K562 (cell line): ENCODE data around the gene KCNK16.

ENCODE experiments used
- DPF2 ChIP-seq: fragments of 450-650 bp; IDR thresholded peaks from 2 replicates; pipeline ENCODE4 v1.6.1; 2016
- ELF2 ChIP-seq: fragments of 250-450 bp; sonication (Bioruptor Pico); IDR thresholded peaks from 2 replicates; pipeline ENCODE4 v1.5.0; 2021; ENCODE audit warnings: mild to moderate bottlenecking
- HCFC1 ChIP-seq: IDR thresholded peaks from 2 replicates; pipeline ENCODE4 v1.6.1; 2012; ENCODE audit warnings: low read depth, low read length, improper control_type of control experiment
- JUNB ChIP-seq: fragments of 450-650 bp; formaldehyde crosslinking; conservative IDR thresholded peaks from 2 replicates; pipeline ENCODE4 v1.4.0; 2020; ENCODE audit warnings: mild to moderate bottlenecking
- KDM1A ChIP-seq, 2 experiments: fragments of 450-650 bp; IDR thresholded peaks; 2 replicates each; pipeline ENCODE4 v1.6.1; 2016; ENCODE audit warnings: mild to moderate bottlenecking in 2 of 2
- MAFF ChIP-seq: IDR thresholded peaks from 2 replicates; pipeline ENCODE4 v1.6.1; 2012; ENCODE audit warnings: low read length, improper control_type of control experiment
- MEIS2 ChIP-seq: fragments of 450-650 bp; IDR thresholded peaks from 2 replicates; pipeline ENCODE4 v1.6.1; 2014; ENCODE audit warnings: mild to moderate bottlenecking; ENCODE audit not compliant: partially characterized antibody
- MYC ChIP-seq, 2 experiments: fragments of 250-450 bp in 1 of 2; sonication (Bioruptor Pico) in 1 of 2; IDR thresholded peaks; 2 replicates each; pipeline versions ENCODE4 v1.5.1 to v1.6.1; 2012 to 2021; ENCODE audit warnings: low read depth in 2 of 2, borderline replicate concordance in 1 of 2, improper control_type of control experiment in 1 of 2, low read length in 1 of 2, mild to moderate bottlenecking in 1 of 2, moderate library complexity in 1 of 2
- RAD21 ChIP-seq, 2 experiments: fragments of 250-450 bp in 1 of 2; fragments of 450-650 bp in 1 of 2; sonication (Bioruptor Pico) in 1 of 2; formaldehyde crosslinking in 1 of 2; IDR thresholded peaks in 1 of 2; conservative IDR thresholded peaks in 1 of 2; 2 replicates each; pipeline versions ENCODE4 v1.4.0 to v1.8.0; 2020 to 2022; ENCODE audit warnings: mild to moderate bottlenecking in 2 of 2, moderate library complexity in 1 of 2
- SIN3A ChIP-seq, 2 experiments: fragments of 150-350 bp in 1 of 2; IDR thresholded peaks; 2 replicates each; pipeline ENCODE4 v1.6.1; 2011 to 2016; ENCODE audit warnings: borderline replicate concordance in 2 of 2, low read depth in 2 of 2, low read length in 2 of 2, mild to moderate bottlenecking in 2 of 2, moderate library complexity in 2 of 2; ENCODE audit not compliant: control insufficient read depth in 1 of 2
- SNRNP70 ChIP-seq: fragments of 200-400 bp; formaldehyde crosslinking; optimal IDR thresholded peaks from 2 replicates; pipeline ENCODE3; 2017; ENCODE audit warnings: low read depth, low read length
- ZNF143 ChIP-seq: sonication (generic); formaldehyde crosslinking; IDR thresholded peaks from 2 replicates; pipeline ENCODE4 v1.9.0; 2022; ENCODE audit warnings: mild to moderate bottlenecking, missing genetic modification reagents
- TF ChIP-seq, protein P1 (sequence below), 3 experiments: IDR thresholded peaks in 2 of 3; conservative IDR thresholded peaks in 1 of 3; 2 replicates each; pipeline ENCODE4 v1.5.1; 2011 to 2012; ENCODE audit warnings: low read length in 3 of 3, mild to moderate bottlenecking in 3 of 3, control low read depth in 2 of 3, improper control_type of control experiment in 1 of 3, inconsistent platforms in 1 of 3, low read depth in 1 of 3, mixed read lengths in 1 of 3, moderate library complexity in 1 of 3; ENCODE audit not compliant: insufficient read depth in 2 of 3

DNA sequence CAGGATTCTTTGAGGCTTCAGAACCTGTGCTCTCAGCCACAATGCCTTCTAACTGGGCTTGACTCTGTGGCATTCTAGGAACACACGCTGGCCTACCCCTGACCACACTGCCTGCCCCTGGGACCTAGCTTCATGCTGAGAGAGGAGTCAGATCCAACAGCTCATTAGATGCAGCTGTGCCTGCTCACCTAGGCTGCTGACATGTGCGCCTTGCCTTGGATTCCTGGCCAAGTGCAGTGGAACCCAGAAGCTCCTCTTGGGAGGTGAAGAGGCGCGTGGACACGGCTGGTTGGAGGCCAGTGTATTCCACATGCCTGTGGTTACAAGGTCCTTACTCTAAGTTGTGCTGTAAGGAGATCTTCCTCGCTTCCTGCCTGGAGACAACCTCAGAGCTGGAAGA is 24.7 kb upstream of the KCNK16 start:
- TF ChIP-seq RAD21 (CRISPR knock-in tag; conservative IDR thresholded peaks at IDR 0.05 in 1 of 2, IDR thresholded peaks at IDR 0.05 in 1 of 2), result no peak
- TF ChIP-seq HCFC1, result no peak
- TF ChIP-seq JUNB (CRISPR knock-in tag), result no peak
- no peak for TF ChIP-seq KDM1A (IDR thresholded peaks at IDR 0.05)
- TF ChIP-seq SIN3A (IDR thresholded peaks at IDR 0.05; ENCODE audit: borderline replicate concordance in 2 of 2, control insufficient read depth in 1 of 2, low read depth in 2 of 2, low read length in 2 of 2), result no peak
- TF ChIP-seq DPF2, result no peak
- TF ChIP-seq SNRNP70, result no peak
- no peak for TF ChIP-seq MAFF
- no peak for TF ChIP-seq ELF2 (CRISPR knock-in tag)
- TF ChIP-seq, protein P1, sequence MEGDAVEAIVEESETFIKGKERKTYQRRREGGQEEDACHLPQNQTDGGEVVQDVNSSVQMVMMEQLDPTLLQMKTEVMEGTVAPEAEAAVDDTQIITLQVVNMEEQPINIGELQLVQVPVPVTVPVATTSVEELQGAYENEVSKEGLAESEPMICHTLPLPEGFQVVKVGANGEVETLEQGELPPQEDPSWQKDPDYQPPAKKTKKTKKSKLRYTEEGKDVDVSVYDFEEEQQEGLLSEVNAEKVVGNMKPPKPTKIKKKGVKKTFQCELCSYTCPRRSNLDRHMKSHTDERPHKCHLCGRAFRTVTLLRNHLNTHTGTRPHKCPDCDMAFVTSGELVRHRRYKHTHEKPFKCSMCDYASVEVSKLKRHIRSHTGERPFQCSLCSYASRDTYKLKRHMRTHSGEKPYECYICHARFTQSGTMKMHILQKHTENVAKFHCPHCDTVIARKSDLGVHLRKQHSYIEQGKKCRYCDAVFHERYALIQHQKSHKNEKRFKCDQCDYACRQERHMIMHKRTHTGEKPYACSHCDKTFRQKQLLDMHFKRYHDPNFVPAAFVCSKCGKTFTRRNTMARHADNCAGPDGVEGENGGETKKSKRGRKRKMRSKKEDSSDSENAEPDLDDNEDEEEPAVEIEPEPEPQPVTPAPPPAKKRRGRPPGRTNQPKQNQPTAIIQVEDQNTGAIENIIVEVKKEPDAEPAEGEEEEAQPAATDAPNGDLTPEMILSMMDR (IDR thresholded peaks at IDR 0.05 in 2 of 3, conservative IDR thresholded peaks at IDR 0.05 in 1 of 3; ENCODE audit: insufficient read depth in 2 of 3, low read depth in 1 of 3, low read length in 3 of 3), result no peak
- no peak for TF ChIP-seq MEIS2
- TF ChIP-seq MYC (IDR thresholded peaks at IDR 0.05; ENCODE audit: low read depth, low read length), result no peak
- TF ChIP-seq MYC (CRISPR knock-in tag; IDR thresholded peaks at IDR 0.05; ENCODE audit: borderline replicate concordance, low read depth), result no peak
- no peak for TF ChIP-seq ZNF143
